H9 (cell line): ENCODE data around the gene SPRED3. TPM values are rescaled to one million over a fixed set of nuclear protein-coding genes. Genes with fewer than 3 reads are reported as not detected.

ENCODE experiments used
- DNase-seq: peaks from one replicate; pipeline ENCODE4 v3.0.0-alpha.2; 2017
- H2AFZ ChIP-seq: one replicate; pipeline ENCODE4 v1.6.1; 2013; ENCODE audit warnings: mild to moderate bottlenecking, low read length, control low read depth, moderate library complexity
- H2AK5ac ChIP-seq: 2 replicates; pipeline ENCODE4 v1.6.1; 2013; ENCODE audit warnings: low read length, control low read depth, mixed read lengths; ENCODE audit not compliant: insufficient read length
- H2BK120ac ChIP-seq: one replicate; pipeline ENCODE4 v1.6.1; 2013; ENCODE audit warnings: low read depth, mild to moderate bottlenecking, low read length, control low read depth, inconsistent platforms; ENCODE audit not compliant: poor library complexity, severe bottlenecking
- H2BK12ac ChIP-seq: 2 replicates; pipeline ENCODE4 v1.6.1; 2013; ENCODE audit warnings: low read length, control low read depth, mixed read lengths, low read depth; ENCODE audit not compliant: insufficient read length
- H2BK15ac ChIP-seq: 2 replicates; pipeline ENCODE4 v1.6.1; 2013; ENCODE audit warnings: low read depth, low read length, control low read depth
- H2BK20ac ChIP-seq: one replicate; pipeline ENCODE4 v1.6.1; 2013; ENCODE audit warnings: low read depth, mild to moderate bottlenecking, low read length, control low read depth, inconsistent platforms; ENCODE audit not compliant: poor library complexity, severe bottlenecking
- H2BK5ac ChIP-seq: 2 replicates; pipeline ENCODE4 v1.6.1; 2013; ENCODE audit warnings: low read length, control low read depth, mixed read lengths; ENCODE audit not compliant: insufficient read length
- H3K14ac ChIP-seq: 2 replicates; pipeline ENCODE4 v1.6.1; 2013; ENCODE audit warnings: low read length, control low read depth; ENCODE audit not compliant: insufficient read depth
- H3K18ac ChIP-seq: 2 replicates; pipeline ENCODE4 v1.6.1; 2013; ENCODE audit warnings: low read depth, mild to moderate bottlenecking, mixed read lengths, low read length, control low read depth; ENCODE audit not compliant: insufficient read length
- H3K23ac ChIP-seq: 2 replicates; pipeline ENCODE4 v1.6.1; 2013; ENCODE audit warnings: low read length, control low read depth, mixed read lengths, low read depth; ENCODE audit not compliant: insufficient read length
- H3K23me2 ChIP-seq: 2 replicates; pipeline ENCODE4 v1.6.1; 2013; ENCODE audit warnings: low read depth, mild to moderate bottlenecking, mixed read lengths, low read length, control low read depth; ENCODE audit not compliant: insufficient read length, poor library complexity, severe bottlenecking
- H3K27ac ChIP-seq: 2 replicates; pipeline ENCODE4 v1.5.1; 2013; ENCODE audit warnings: low read length, control low read depth, mixed read lengths, low read depth; ENCODE audit not compliant: insufficient read length
- H3K27me3 ChIP-seq: 2 replicates; pipeline ENCODE4 v1.6.1; 2013; ENCODE audit warnings: low read length, control low read depth, inconsistent platforms; ENCODE audit not compliant: insufficient read depth
- H3K4ac ChIP-seq: 2 replicates; pipeline ENCODE4 v1.6.1; 2013; ENCODE audit warnings: low read depth, mild to moderate bottlenecking, control low read depth, inconsistent platforms, low read length, moderate library complexity
- H3K4me1 ChIP-seq: 2 replicates; pipeline ENCODE4 v1.6.1; 2013; ENCODE audit warnings: low read length, control low read depth, inconsistent platforms; ENCODE audit not compliant: insufficient read depth
- H3K4me2 ChIP-seq: 2 replicates; pipeline ENCODE4 v1.6.1; 2013; ENCODE audit warnings: low read length, control low read depth, mixed read lengths; ENCODE audit not compliant: insufficient read length, insufficient read depth
- H3K56ac ChIP-seq: 2 replicates; pipeline ENCODE4 v1.6.1; 2013; ENCODE audit warnings: low read depth, mild to moderate bottlenecking, mixed read lengths, low read length, control low read depth; ENCODE audit not compliant: insufficient read length
- H3K79me1 ChIP-seq: 2 replicates; pipeline ENCODE4 v1.6.1; 2013; ENCODE audit warnings: low read depth, mild to moderate bottlenecking, moderate library complexity, low read length, control low read depth, inconsistent platforms; ENCODE audit not compliant: insufficient read depth, poor library complexity, severe bottlenecking
- H3K79me2 ChIP-seq: 2 replicates; pipeline ENCODE4 v1.6.1; 2013; ENCODE audit warnings: low read length, control low read depth, inconsistent platforms; ENCODE audit not compliant: insufficient read depth
- H3K9ac ChIP-seq: 2 replicates; pipeline ENCODE4 v1.6.1; 2013; ENCODE audit warnings: low read length, control low read depth, mixed read lengths; ENCODE audit not compliant: insufficient read length; ENCODE audit errors: extremely low read depth
- H3K9me3 ChIP-seq: one replicate; pipeline ENCODE4 v1.6.1; 2013; ENCODE audit warnings: low read depth, low read length, inconsistent platforms; ENCODE audit not compliant: control insufficient read depth
- H3T11ph ChIP-seq: one replicate; pipeline ENCODE4 v1.6.1; 2013; ENCODE audit warnings: mild to moderate bottlenecking, low read length, control low read depth, inconsistent platforms
- H4K20me1 ChIP-seq: one replicate; pipeline ENCODE4 v1.6.1; 2013; ENCODE audit not compliant: control insufficient read depth, insufficient read length, insufficient read depth
- H4K5ac ChIP-seq: 2 replicates; pipeline ENCODE4 v1.6.1; 2013; ENCODE audit warnings: low read depth, mild to moderate bottlenecking, mixed read lengths, low read length, control low read depth; ENCODE audit not compliant: insufficient read length
- H4K8ac ChIP-seq: replicated peaks from 2 replicates; pipeline ENCODE4 v1.6.1; 2013; ENCODE audit warnings: low read length, control low read depth, mixed read lengths, low read depth; ENCODE audit not compliant: insufficient read length
- H4K91ac ChIP-seq: 2 replicates; pipeline ENCODE4 v1.6.1; 2013; ENCODE audit warnings: low read depth, mild to moderate bottlenecking, moderate library complexity, mixed read lengths, low read length, control low read depth; ENCODE audit not compliant: insufficient read length
- H3K27ac Mint-ChIP-seq, 3 experiments: 2 replicates in 2 of 3; 3 replicates in 1 of 3; pipeline ENCODE4 v1.8.0; 2020 to 2021; ENCODE audit warnings: mixed read lengths in 3 of 3, mild to moderate bottlenecking in 1 of 3, moderate library complexity in 1 of 3
- H3K27me3 Mint-ChIP-seq: 2 replicates; pipeline ENCODE4 v1.8.0; 2021; ENCODE audit warnings: low read depth, mild to moderate bottlenecking, moderate library complexity, mixed read lengths
- H3K36me3 Mint-ChIP-seq, 3 experiments: 2 replicates in 2 of 3; 3 replicates in 1 of 3; pipeline ENCODE4 v1.8.0; 2020 to 2021; ENCODE audit warnings: low read depth in 3 of 3, mixed read lengths in 3 of 3; ENCODE audit not compliant: insufficient read depth in 1 of 3
- H3K4me1 Mint-ChIP-seq, 2 experiments: 2 replicates each; pipeline ENCODE4 v1.8.0; 2020; ENCODE audit warnings: mixed read lengths in 2 of 2
- H3K4me3 Mint-ChIP-seq, 2 experiments: 2 replicates in 1 of 2; 3 replicates in 1 of 2; pipeline ENCODE4 v1.8.0; 2020 to 2021; ENCODE audit warnings: mild to moderate bottlenecking in 2 of 2, mixed read lengths in 2 of 2, moderate library complexity in 1 of 2
- H3K9me3 Mint-ChIP-seq, 2 experiments: 2 replicates in 1 of 2; 3 replicates in 1 of 2; pipeline ENCODE4 v1.8.0; 2020; ENCODE audit warnings: mild to moderate bottlenecking in 2 of 2, mixed read lengths in 2 of 2, moderate library complexity in 1 of 2
- WGBS: extraction: QIAGEN DNeasy Blood & Tissue Kit; methylation state at CpG from one replicate; pipeline ENCODE4 v1.1.7; 2013; ENCODE audit warnings: missing lambda C conversion rate, low lambda C conversion rate, mixed read lengths; ENCODE audit not compliant: insufficient read length; ENCODE audit errors: extremely low coverage; 5-methylcytosine and 5-hydroxymethylcytosine counted together
- total RNA-seq: library from RNA; stranded (reverse); gene quantifications from 2 replicates; pipeline ENCODE4 v1.2.1, GENCODE V29; 2021
- TF ChIP-seq, protein P1 (sequence below): fragments of 200-600 bp; sonication (generic); conservative IDR thresholded peaks from 3 replicates; pipeline ENCODE4 v1.8.0; 2021; ENCODE audit warnings: antibody characterized with exemption, mild to moderate bottlenecking

Gene SPRED3
- total RNA-seq, 1 experiment from 2014 or later = 16.4 TPM

DNA sequence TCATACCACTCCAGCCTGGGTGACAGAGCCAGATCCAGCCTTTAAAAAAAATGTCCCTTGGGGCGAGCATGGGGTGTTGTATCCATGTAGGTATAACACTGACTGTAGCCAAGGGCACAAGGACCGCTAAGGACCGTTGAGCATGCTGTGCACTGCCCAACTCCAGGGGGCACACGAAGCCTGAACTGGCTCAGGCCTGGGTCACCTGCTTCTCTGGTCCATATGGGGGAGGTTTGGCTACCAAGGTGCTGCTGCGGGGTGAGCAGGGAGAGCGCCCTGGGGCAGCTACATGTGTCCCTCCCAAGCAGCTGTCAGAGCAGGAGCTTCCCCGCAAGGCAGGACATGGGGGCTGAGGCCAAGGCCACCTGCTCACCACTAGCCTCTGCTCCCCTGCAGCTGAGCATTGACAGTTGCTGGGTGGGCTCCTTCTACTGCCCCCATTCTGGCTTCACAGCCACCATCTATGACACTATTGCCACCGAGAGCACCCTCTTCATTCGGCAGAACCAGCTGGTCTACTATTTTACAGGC, 36.6 kb upstream of the SPRED3 start:
- no peak overlapping the region for H4K91ac ChIP-seq
- no peak for DNase-seq

More for the DNA sequence above, 36.6 kb upstream of the SPRED3 start:
- H3K27ac Mint-ChIP-seq = no peak overlapping the region
- no peaks in the 10 kb centered on the region for H3K4me1 ChIP-seq
- no peak overlapping the region for H2AK5ac ChIP-seq
- H2BK5ac ChIP-seq = no peak overlapping the region
- no peak overlapping the region for H3T11ph ChIP-seq
- peaks cover 39% of the 10 kb centered on the region for H3K27me3 Mint-ChIP-seq
- no peak overlapping the region for H3K27ac ChIP-seq
- no peaks in the 10 kb centered on the region for H3K23me2 ChIP-seq
- TF ChIP-seq, protein P1, sequence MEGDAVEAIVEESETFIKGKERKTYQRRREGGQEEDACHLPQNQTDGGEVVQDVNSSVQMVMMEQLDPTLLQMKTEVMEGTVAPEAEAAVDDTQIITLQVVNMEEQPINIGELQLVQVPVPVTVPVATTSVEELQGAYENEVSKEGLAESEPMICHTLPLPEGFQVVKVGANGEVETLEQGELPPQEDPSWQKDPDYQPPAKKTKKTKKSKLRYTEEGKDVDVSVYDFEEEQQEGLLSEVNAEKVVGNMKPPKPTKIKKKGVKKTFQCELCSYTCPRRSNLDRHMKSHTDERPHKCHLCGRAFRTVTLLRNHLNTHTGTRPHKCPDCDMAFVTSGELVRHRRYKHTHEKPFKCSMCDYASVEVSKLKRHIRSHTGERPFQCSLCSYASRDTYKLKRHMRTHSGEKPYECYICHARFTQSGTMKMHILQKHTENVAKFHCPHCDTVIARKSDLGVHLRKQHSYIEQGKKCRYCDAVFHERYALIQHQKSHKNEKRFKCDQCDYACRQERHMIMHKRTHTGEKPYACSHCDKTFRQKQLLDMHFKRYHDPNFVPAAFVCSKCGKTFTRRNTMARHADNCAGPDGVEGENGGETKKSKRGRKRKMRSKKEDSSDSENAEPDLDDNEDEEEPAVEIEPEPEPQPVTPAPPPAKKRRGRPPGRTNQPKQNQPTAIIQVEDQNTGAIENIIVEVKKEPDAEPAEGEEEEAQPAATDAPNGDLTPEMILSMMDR = no peak
- no peaks in the 10 kb centered on the region for H3K27me3 ChIP-seq
- no peak overlapping the region for H2BK12ac ChIP-seq
- no peak overlapping the region for H3K4ac ChIP-seq
- no peaks in the 10 kb centered on the region for H3K79me1 ChIP-seq
- H3K9me3 ChIP-seq = no peaks in the 10 kb centered on the region
- no peaks in the 10 kb centered on the region for H3K79me2 ChIP-seq
- no peak overlapping the region for H3K14ac ChIP-seq
- no peak overlapping the region for H3K4me3 Mint-ChIP-seq
- H2AFZ ChIP-seq = no peak overlapping the region
- no peak overlapping the region for H3K18ac ChIP-seq
- H2BK15ac ChIP-seq = no peak overlapping the region
- no peak overlapping the region for H4K8ac ChIP-seq
- peaks cover 0 to 5% of the 10 kb centered on the region in 2 experiments; a peak in 1 of 4 replicates for H3K4me1 Mint-ChIP-seq
- no peaks in the 10 kb centered on the region for H3K9me3 Mint-ChIP-seq
- no peak overlapping the region for H3K23ac ChIP-seq
- H3K4me2 ChIP-seq = no peak overlapping the region
- no peak overlapping the region for H3K56ac ChIP-seq
- H2BK20ac ChIP-seq = no peak overlapping the region
- no peak overlapping the region for H4K5ac ChIP-seq
- no peaks in the 10 kb centered on the region for H3K36me3 Mint-ChIP-seq
- H2BK120ac ChIP-seq = no peak overlapping the region
- H4K20me1 ChIP-seq = no peaks in the 10 kb centered on the region
- WGBS = no CpG with 5 or more reads among the region's 9 CpGs
- no peak overlapping the region for H3K9ac ChIP-seq
